ENCODE measurements around the gene HNF1A. TPM values are rescaled to one million over a fixed set of nuclear protein-coding genes. Genes with fewer than 3 reads are reported as not detected.

HNF1A gene
- total RNA-seq, 2 experiments from 2014 or later = not detected

- Mint-ChIP-seq H3K27me3 (no peaks in the 10 kb centered on the region), H3K27ac (no peak overlapping the region), H3K36me3 (no peaks in the 10 kb centered on the region), H3K4me3 (no peak overlapping the region), H3K4me1 (peaks cover 5% of the 10 kb centered on the region), H3K9me3 (no peaks in the 10 kb centered on the region)
- DNase-seq = no peak
Observed at GRCh38 chr12:120972870-120973543, 5.3 kb upstream of the HNF1A start.

- H3K27ac Mint-ChIP-seq = no peak overlapping the region
- H3K9me3 Mint-ChIP-seq = no peaks in the 10 kb centered on the region
- H3K36me3 Mint-ChIP-seq = no peaks in the 10 kb centered on the region
- no peaks in the 10 kb centered on the region for H3K4me1 Mint-ChIP-seq
- no peak for DNase-seq
- no peak overlapping the region for H3K4me3 Mint-ChIP-seq
- no peaks in the 10 kb centered on the region for H3K27me3 Mint-ChIP-seq
Observed at GRCh38 chr12:120977531-120978295, 630 bp upstream of the HNF1A start.

- H3K27me3 Mint-ChIP-seq = no peaks in the 10 kb centered on the region
- DNase-seq = no peak
- no peaks in the 10 kb centered on the region for H3K36me3 Mint-ChIP-seq
- H3K9me3 Mint-ChIP-seq = no peaks in the 10 kb centered on the region
- H3K4me1 Mint-ChIP-seq = no peaks in the 10 kb centered on the region
- H3K4me3 Mint-ChIP-seq = no peak overlapping the region
- no peak overlapping the region for H3K27ac Mint-ChIP-seq
Observed at GRCh38 chr12:120979220-120979861, 998 bp downstream of the HNF1A start.

GRCh38 chr12:120979862-120980696 lies 1.7 kb downstream of the HNF1A start:
- Mint-ChIP-seq H3K4me3 (no peak overlapping the region), H3K27me3 (no peaks in the 10 kb centered on the region), H3K36me3 (no peaks in the 10 kb centered on the region), H3K4me1 (no peaks in the 10 kb centered on the region), H3K9me3 (no peaks in the 10 kb centered on the region), H3K27ac (no peak overlapping the region)
- DNase-seq = no peak

GRCh38 chr12:120980800-120981368 lies 2.5 kb downstream of the HNF1A start:
- H3K27me3 Mint-ChIP-seq = no peaks in the 10 kb centered on the region
- H3K27ac Mint-ChIP-seq = no peak overlapping the region
- no peak for DNase-seq
- H3K4me3 Mint-ChIP-seq = no peak overlapping the region
- H3K4me1 Mint-ChIP-seq = no peaks in the 10 kb centered on the region
- H3K9me3 Mint-ChIP-seq = no peaks in the 10 kb centered on the region
- H3K36me3 Mint-ChIP-seq = no peaks in the 10 kb centered on the region

DNA sequence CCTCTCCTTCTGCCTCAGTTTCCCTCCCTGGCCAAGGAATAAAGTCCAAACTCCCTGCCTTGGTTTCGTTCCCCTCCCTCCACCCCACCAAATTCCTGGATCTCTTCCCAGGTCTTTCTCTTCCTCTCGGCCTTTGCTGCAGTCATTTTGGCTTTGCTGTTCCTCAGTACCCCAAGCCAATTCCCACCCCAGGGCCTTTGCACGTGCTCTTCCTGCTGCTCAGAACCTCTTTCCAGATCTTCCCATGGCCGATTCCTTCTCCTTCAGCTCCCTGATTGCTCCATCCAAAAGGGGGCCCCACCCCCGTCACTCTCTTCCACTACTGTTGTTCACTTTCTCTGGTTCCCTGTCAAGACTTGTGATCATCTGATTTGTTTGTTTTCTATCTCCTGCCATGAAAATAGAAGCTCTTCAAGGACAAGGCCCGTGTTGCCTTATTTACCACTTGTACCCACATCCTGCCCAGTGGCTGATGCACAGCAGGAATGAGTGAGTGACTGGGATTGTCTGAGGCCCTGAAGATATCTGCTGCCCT lies 3.1 kb downstream of the HNF1A start:
- H3K4me1 Mint-ChIP-seq = no peaks in the 10 kb centered on the region
- H3K4me3 Mint-ChIP-seq = no peak overlapping the region
- no peak overlapping the region for H3K27ac Mint-ChIP-seq
- no peaks in the 10 kb centered on the region for H3K36me3 Mint-ChIP-seq
- H3K9me3 Mint-ChIP-seq = no peaks in the 10 kb centered on the region
- H3K27me3 Mint-ChIP-seq = no peaks in the 10 kb centered on the region
- no peak for DNase-seq

- Mint-ChIP-seq H3K4me3 (no peak overlapping the region), H3K36me3 (no peaks in the 10 kb centered on the region), H3K9me3 (no peaks in the 10 kb centered on the region), H3K27ac (no peak overlapping the region), H3K4me1 (no peaks in the 10 kb centered on the region), H3K27me3 (no peaks in the 10 kb centered on the region)
- DNase-seq = no peak
Observed at GRCh38 chr12:120982659-120983058, 4.3 kb downstream of the HNF1A start.

DNA sequence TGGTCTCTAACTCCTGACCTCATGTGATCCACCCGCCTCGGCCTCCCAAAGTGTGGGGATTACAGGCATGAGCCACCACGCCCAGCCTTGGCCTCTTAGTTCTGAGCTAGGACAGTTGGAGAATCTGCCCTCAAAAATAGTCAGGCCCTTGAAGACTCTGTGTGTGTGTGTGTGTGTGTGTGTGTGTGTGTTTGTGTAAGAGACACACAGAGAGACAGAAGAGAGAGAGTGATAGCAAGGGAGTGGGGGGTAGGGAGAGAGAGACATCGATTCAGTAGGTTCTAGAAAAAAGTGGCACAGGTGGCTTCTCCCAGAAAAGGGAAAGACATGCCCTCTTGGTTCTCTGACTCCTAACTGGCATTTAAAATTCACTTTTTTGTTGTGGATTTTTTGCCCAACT lies 5.4 kb downstream of the HNF1A start:
- H3K4me3 Mint-ChIP-seq = no peak overlapping the region
- H3K36me3 Mint-ChIP-seq = no peaks in the 10 kb centered on the region
- H3K4me1 Mint-ChIP-seq = no peaks in the 10 kb centered on the region
- H3K9me3 Mint-ChIP-seq = no peaks in the 10 kb centered on the region
- no peaks in the 10 kb centered on the region for H3K27me3 Mint-ChIP-seq
- DNase-seq = no peak
- no peak overlapping the region for H3K27ac Mint-ChIP-seq

- no peaks in the 10 kb centered on the region for H3K9me3 Mint-ChIP-seq
- no peak overlapping the region for H3K27ac Mint-ChIP-seq
- H3K4me1 Mint-ChIP-seq = no peaks in the 10 kb centered on the region
- no peak overlapping the region for H3K4me3 Mint-ChIP-seq
- no peak for DNase-seq
- no peaks in the 10 kb centered on the region for H3K36me3 Mint-ChIP-seq
- no peaks in the 10 kb centered on the region for H3K27me3 Mint-ChIP-seq
Observed at GRCh38 chr12:120984351-120984898, 6.1 kb downstream of the HNF1A start.

DNA sequence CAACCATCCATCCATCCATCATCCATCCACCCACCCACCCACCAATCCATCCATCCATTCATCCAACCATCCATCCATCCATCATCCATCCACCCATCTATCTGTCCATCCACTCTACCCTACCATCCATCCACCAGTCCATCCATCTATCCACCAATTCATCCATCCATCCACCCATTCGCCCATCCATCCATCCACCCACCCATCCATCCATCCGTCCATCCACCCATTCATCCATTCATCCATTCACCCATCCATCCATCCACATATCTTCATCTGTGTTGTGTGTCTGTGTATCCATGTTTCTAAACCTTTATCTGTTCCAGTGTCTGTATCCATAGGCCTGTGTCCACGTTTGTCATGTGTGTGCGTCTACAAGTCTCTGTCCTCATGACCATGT lies 9.9 kb downstream of the HNF1A start:
- DNase-seq = no peak
- no peaks in the 10 kb centered on the region for H3K4me1 Mint-ChIP-seq
- no peaks in the 10 kb centered on the region for H3K36me3 Mint-ChIP-seq
- no peak overlapping the region for H3K4me3 Mint-ChIP-seq
- no peaks in the 10 kb centered on the region for H3K27me3 Mint-ChIP-seq
- H3K27ac Mint-ChIP-seq = no peak overlapping the region
- no peaks in the 10 kb centered on the region for H3K9me3 Mint-ChIP-seq

GRCh38 chr12:120988658-120989057 lies 10.3 kb downstream of the HNF1A start:
- Mint-ChIP-seq H3K9me3 (no peaks in the 10 kb centered on the region), H3K4me1 (no peaks in the 10 kb centered on the region), H3K4me3 (no peak overlapping the region), H3K36me3 (no peaks in the 10 kb centered on the region), H3K27ac (no peak overlapping the region), H3K27me3 (no peaks in the 10 kb centered on the region)
- no peak for DNase-seq

- Mint-ChIP-seq H3K9me3 (no peaks in the 10 kb centered on the region), H3K36me3 (no peaks in the 10 kb centered on the region), H3K27me3 (peaks cover 4% of the 10 kb centered on the region), H3K4me1 (no peaks in the 10 kb centered on the region), H3K27ac (no peak overlapping the region), H3K4me3 (no peak overlapping the region)
- no peak for DNase-seq
Observed at GRCh38 chr12:120989687-120990086, 11.3 kb downstream of the HNF1A start.

DNA sequence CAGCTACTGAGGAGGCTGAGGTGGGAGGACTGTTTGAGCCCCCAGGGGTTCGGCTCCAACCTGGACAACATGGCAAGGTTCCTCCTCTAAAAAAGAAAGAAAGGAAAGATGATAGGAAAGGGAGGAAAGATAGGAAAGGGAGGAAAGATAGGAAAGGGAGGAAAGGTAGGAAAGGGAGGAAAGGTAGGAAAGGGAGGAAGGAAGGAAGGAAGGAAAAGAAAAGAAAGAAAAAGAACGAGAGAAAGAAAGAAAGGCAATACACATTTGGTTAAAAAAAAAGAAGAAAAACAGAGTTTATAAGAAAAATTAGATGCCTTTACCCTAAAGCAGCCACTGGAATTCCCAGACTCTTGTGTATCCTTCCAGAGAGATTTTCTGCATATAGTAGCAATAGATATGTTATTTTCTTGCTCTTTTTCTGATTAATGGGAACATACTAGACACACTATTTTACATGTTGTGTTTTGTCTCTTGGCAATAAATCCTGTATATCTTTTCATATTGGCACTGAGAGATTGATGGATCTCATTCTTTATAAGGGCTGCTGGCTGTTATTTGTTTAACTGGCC lies 12.2 kb downstream of the HNF1A start:
- no peaks in the 10 kb centered on the region for H3K36me3 Mint-ChIP-seq
- H3K4me3 Mint-ChIP-seq = no peak overlapping the region
- H3K27ac Mint-ChIP-seq = no peak overlapping the region

GRCh38 chr12:120991965-120992364 lies 13.6 kb downstream of the HNF1A start:
- Mint-ChIP-seq H3K36me3 (no peaks in the 10 kb centered on the region), H3K27ac (no peak overlapping the region), H3K27me3 (peaks cover 7% of the 10 kb centered on the region), H3K9me3 (no peaks in the 10 kb centered on the region), H3K4me3 (no peak overlapping the region), H3K4me1 (no peaks in the 10 kb centered on the region)
- no peak for DNase-seq

More for the DNA sequence above, 12.2 kb downstream of the HNF1A start:
- Mint-ChIP-seq H3K27me3 (peaks cover 7% of the 10 kb centered on the region), H3K4me1 (no peaks in the 10 kb centered on the region), H3K9me3 (no peaks in the 10 kb centered on the region)
- DNase-seq = no peak
